ENCODE data around the gene TNNT1. TPM values are rescaled to one million over a fixed set of nuclear protein-coding genes. Genes with fewer than 3 reads are reported as not detected.
"Not testable (repeated sequence)": the region's sequence is repeated elsewhere in the genome, so short reads cannot be mapped to it uniquely, and the experiment has no call there.

TNNT1 gene, protein sequence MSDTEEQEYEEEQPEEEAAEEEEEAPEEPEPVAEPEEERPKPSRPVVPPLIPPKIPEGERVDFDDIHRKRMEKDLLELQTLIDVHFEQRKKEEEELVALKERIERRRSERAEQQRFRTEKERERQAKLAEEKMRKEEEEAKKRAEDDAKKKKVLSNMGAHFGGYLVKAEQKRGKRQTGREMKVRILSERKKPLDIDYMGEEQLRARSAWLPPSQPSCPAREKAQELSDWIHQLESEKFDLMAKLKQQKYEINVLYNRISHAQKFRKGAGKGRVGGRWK
- 32.5 and 42.4 TPM in 2 replicates for total RNA-seq (2014; rRNA removed; shearing (Covaris generic))

DNA sequence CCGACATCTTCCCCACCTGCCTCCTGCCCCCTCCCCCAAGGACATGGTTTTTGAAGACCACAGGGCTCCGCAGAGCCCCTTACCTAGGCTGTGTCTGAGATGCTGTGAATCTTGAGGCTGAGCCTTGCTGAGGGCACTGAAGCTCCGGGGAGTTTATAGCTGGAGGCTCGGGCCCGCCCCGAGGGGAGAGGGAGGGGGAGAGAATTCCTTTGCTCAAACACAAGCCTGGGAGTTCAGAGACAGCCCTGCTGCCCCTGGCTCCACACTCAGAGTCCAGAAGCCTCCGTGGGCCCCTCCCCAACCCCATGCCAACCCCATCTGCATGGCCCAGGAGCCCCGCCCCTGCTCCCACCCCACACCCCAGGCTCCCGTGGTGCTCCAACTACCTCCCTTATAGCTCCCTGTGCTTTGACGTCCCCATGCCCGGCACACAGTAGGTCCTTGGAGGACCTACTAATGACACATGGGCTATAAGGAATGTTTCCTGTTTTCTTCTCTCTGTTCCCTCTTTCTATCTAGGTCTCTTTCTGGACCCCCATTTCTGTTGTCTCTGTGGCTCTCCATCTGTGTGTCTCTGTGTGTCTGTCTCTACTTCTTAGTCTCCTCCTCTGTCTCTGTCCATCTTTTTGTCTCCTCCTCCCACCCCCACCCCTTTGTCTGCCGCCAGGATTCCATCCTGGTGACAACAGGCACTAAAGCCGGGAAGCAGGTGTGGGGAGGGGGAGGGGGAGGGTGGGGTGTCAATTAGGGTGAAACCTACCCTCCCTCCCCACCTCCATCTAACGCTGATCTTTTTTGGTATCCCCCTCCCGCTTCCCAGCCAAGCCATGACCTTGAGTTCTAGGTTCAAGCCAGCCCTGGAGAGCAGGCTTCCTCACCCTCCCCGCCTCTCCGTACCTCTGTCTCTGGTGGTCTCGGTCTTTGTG lies at the start of gene TNNT1:
Gene TNNT1, minus strand, starts transcription at position 129 of the 926 bp plus-strand sequence. CDS start 2,049 bp downstream, outside the sequence.
- no peak for DNase-seq (ENCODE audit: low read depth)

DNA sequence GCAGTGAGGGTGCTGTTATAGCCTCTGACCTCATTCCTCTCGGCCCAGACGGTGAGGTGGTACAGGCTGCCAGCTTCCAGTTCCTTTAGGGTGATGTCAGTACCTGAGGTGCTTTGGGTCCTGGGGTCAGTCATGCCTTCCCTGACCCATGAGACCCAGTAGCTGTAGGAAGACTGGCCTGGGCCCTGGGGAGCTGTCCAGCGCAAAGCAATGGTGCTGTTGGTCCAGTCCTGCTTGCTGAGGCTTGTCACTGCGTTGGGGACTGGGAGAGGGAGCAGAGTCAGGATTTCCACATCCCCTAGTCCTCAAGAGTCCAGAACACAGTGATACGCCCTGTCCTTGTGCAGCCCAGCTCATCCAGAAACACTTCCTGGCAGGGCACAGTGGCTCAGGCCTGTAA lies 49.6 kb upstream of the TNNT1 start:
- DNase-seq (ENCODE audit: low read depth) = no peak

DNA sequence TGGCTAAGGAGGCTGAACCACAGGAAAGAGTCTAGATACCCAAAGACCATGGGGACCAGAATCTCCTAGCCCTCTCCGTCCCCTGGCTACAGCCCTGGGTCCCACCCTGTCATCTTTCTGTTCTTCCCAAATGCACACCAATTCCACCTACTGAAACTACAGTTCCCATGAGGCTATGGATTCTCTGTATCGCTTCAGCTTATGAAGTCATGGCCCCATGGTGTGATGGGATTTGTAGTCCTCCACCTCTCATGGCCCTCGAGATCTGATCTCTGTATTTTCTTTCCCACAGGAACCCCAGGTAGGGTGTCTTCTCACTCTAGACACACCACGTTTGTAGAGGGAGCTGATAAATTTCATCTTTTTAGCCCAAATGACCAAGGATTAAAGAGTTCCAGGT lies 48.5 kb upstream of the TNNT1 start:
- peak; percentile 28 for DNase-seq (ENCODE audit: low read depth)

DNA sequence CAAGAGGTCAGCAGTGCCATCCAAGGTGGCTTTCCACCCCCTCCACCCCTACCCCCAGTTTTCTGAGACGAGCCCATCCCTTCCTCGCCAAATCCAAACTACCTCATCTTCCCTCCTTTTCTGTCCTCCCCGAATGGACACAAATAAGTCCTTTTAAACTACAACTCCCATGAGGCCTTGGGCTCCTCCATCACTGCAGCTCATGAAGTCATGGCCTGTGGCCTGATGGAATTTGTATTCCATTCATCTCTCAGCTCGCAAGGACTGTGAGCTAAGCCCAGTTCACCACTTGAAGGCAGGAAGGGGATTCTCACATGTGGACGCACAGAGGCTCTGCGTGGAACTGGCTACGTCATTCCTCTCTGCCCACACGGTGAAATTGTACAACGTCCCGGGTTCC lies 47.8 kb upstream of the TNNT1 start:
- DNase-seq (ENCODE audit: low read depth) = peak; percentile 23

DNA sequence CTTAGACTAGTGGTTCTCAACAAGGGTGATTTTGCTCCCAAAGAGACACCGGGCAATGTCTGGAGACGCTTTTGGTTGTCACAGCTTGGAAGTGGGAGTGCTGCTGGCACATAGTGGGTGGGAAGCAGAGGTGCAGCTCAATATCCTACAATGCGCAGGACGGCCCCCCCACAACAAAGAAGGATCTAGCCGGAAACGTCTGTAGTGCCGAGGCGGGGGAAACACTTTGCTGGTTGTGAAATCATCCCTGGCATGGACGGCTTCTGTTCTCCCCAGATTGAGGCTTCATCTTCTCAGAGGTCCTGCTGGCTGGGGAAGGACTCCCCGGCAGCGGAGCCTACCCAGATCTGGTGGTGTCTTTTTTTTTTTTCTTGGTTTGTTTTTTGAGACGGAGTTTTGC lies 44.5 kb upstream of the TNNT1 start:
- no peak for DNase-seq (ENCODE audit: low read depth)

DNA sequence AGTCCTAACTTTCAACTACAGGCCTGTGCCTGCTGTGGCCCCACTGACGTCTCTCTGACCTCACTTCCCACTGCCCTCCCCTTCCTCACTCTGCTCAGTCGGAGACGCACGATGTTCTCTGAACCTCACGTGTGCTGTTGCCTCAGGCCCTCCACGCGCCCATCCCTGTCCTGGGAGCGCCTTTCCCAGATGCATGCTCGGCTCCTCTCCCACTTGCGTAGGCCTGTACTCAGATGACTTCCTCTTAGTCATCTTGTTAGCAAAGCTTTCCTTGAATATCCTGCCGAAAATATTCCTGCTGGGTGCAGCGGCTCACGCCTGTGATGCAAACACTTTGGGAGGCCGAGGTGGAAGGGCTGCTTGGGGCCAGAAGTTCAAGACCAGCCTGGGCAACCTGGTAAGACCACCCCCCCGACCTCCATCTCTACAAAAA lies 40.4 kb upstream of the TNNT1 start:
- DNase-seq (ENCODE audit: low read depth) = peak; percentile 99

DNA sequence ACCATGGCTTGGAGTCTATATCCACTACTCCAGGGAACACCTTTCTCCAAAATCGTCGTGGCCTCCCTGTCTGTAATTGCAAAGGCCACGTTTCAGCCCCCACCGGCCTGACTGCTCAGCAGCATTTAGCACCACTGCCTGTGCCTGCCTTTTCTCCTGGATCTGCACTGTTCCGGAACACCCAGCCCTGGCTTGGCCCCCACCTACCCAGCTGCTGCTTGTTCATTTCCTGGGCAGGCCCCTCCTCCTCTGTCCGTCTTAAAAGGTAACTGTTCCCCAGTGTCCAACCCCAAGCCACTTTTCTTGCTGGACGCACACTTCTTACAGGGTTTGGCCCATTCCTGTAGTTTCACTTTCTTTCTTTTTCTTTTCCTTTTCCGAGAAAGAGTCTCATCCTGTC lies 39.6 kb upstream of the TNNT1 start:
- no peak for DNase-seq (ENCODE audit: low read depth)

DNA sequence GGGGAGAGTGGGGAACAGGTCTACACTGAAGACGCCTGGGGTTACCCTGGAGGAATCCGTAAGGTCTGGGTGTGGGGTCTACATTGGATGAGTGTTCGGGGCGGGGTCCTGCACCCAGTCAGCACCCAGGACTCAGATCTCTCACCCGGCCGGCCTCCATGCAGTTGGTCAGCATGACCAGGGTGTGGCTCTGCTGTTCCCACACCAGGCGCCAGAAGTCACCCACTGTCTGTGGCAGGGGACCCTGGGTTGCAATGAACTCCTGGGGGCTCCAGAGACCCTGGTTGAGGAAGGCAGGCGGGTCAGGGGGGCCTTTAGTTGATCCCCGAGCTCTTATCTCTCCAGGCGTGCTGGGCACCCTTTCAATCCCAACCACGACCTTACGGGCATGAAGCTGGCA lies 37.1 kb upstream of the TNNT1 start:
- DNase-seq (ENCODE audit: low read depth) = no peak

DNA sequence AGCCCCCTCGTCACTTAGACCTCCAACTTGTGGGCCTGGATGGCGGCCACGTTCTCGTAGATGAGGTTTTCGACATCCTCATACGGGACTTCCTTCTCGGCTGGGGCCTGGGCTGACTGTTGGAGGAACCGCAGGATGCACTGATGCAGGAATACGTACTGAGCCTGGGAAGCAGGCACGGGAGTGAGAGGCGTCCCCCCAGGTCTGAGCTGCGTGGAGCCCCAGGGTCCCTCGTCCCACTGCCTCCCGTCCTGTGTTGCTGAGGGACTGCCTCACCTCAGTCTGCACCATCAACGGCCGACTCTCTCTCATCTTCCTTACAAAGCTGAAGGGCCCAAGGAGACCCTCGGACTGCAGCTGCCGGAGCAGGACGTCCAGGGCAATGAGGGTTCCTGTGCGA lies 32.7 kb upstream of the TNNT1 start:
- DNase-seq (ENCODE audit: low read depth) = no peak

DNA sequence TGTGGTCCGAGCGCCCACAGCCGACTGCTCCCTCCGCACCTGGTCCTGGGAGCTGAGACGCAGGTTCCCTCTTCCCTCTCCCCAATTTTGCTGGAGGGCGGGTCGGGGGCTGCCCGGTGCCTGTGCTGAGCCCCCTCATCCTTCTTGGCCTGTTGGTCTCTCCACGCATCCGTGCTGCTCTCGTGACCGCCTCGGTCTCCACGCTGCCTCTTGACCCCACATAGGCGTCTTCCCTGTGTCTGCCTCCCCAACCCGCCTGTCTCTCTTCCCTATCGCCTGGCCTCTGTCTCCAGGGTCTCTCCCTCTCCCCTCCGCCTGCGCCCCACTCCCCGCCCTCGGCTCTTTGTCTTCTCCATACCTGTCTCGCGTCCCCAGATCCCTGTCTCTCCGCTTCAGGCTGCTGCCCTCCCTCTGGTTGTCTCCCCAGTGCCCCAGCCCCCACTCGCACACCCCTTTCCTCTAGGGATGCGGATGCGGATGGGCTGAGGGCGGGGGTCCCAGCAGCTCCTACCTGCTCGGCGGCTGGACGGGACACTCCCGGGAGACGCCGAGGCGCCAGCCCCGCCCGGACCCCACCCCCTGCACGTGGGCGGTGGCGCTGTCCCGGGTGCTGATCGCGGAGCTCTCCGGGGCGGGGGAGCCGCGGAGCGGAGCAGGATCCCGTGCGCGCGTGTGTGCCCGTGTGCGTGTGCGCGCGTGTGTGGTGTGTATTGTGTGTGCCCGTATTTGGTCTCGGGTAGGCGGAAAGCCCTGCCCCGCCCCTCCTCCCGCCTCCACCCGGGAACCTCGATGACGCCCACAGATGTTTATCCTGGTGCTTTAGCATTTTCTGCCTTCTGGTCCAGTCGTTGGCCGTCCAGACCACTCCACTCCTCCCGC lies 30.8 kb upstream of the TNNT1 start, which contains the start of gene SYT5:
Gene SYT5, minus strand, starts transcription at position 684 of the 879 bp plus-strand sequence. CDS start 1,248 bp downstream, outside the sequence.
- peak; percentile 35 for DNase-seq (ENCODE audit: low read depth)

DNA sequence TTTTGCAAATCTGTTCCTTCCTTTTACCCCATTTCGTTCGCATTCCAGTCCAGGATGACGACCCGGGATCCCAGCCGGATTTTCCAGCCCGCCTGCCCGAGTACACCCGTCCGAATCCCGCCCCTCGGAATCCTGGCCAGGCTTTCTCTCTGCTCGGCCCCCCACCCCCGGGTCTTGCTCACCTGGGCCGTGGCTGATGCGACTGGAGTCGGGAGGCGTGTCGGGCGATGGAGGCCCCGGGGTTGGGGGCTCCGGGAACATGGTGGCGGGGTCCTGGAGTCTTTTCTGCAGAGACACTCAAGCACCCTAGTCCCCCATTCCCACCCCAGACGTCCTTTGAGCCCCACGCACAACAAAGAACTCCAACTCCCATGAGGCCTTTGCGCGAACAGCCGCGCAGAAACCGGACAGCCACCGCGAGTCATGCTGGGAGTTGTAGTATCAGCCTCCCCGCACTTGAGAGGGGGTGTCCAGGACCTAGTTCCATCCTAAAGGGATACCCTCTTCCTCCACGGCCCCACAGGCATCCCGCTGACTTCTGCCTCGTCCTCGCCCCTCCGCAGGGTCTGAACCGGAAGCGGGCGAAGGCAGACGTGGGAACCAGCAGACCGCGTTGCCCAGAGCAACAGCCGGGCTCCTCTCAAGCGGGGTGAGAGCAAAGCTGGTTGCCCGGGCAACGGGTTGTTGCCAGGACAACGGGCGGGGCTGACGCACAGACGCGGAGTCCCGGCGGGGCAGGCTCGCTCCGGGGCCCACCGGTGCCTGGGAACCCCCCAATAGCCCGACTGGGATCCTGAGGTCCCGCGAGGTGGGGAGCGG lies 30.0 kb upstream of the TNNT1 start:
- peak; percentile 87 for DNase-seq (ENCODE audit: low read depth)

DNA sequence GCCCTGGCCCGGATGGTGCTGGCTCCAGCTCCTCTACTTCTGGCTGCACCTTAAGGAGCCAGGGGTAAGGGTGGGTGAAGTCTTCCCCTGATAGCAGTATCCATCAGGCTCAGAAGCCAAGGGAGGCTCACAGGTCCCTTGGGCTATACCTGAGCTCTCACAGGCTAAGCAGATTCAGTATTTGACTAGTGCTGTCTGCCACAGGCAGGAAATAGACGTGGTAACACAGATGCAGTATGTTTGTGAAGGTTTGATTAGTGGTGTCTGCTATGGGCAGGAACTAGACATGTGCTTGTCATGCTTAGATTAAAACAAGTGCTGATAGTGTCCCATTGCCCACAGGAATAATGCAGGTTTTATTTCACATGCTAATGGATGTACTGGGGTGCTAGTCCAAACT lies 27.1 kb upstream of the TNNT1 start:
- DNase-seq (ENCODE audit: low read depth) = no peak

DNA sequence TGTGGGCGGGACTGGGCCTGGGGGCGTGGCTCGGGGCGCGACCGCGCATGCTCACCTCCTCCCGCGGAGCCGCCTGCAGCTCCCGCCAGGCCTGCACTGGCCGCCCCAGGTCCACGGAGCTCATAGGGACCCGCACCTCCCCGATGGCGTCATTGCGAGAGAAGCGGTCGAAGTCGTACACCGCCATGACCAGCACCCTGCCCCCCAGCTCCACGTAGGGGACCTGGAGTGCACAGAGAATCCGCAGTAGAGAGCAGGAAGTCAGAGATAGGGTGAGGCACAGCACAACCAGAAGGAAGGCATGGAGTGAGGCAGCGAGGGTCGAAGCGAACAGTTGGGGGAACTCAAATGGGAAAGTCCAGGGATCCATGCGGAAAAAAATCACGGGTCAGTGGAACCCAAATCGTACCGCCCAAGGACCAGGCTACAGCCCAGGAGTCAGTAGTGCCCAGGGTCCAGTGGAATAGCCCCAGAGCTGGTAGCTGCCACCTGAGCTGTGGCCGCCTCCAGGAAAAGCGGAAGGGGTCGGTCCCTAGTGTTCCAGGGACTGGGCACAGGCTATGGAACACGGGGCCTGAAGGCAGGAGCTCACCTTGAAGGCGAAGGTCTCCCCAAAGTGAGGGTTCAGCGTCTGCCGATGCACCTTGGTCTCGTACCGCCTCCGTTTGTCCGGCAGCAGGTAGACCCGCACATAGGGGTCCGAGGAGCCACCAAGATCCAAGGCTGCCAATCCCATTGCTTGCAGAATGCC lies 26.3 kb upstream of the TNNT1 start:
- no peak for DNase-seq (ENCODE audit: low read depth)

DNA sequence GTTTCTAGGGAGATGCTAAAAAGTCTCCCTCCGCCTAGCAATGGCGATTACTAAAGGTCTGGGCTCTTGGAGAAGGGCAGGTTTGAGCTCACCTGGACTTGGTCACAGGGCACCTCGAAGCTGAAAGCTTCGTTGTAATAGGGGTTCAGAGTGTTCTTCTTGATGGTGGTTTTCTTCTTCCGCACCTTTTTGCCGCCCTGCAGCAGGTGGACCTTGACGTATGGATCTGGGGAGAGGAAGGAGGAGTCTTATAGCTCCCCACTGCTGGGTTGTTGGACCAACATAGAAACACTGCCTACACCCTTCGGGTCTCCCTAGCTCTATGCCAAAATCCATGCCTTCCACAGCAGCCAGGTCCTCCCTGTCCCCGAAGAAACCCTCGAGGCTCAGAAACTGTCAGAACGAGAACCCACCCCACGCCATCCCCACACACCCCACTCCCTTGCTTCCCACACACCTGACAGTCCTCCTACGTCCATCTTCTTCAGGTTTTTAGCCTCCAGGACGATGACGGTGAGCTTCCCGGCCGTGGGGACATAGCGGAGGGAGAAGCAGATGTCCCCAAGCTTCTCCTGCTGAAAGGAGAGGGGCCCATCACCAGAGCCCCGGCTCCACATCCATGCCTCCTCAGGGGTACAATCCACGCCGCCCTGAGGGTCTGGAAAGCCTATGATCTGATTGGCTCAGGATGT lies 25.6 kb upstream of the TNNT1 start:
- no peak for DNase-seq (ENCODE audit: low read depth)

DNA sequence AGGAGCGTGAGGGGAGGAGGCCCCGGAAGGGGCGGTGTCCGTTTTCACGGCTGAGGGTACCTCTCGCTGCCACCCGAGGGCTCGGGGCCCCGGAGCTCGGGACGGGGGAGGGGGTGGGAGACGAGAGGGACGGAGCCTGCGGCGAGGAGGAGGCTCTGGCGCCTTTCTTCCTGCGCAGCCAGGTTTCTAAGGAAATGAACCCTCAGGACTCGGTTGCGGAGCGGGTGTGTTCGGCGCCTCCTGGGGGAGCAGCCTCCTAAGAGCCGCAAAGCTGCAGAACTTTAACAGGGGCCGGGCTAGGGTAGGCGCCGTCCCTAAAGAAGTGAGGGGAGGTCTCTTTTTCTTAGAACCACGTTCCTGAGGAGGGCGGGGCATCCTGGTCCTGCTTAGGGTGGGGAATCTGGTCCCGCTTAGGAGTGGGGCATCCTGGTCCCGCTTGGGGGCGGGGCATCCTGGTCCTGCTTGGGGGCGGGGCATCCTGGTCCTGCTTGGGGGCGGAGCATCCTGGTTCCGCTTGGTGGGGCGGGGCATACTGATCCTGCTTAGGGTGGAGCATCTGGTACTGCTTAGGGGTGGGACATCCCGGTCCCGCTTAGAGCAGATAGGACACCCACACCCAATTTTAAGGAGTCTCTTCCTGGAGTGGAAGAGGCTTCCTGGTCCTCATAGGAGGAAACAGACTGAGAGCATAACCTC lies 24.9 kb upstream of the TNNT1 start:
- peak; percentile 89 for DNase-seq (ENCODE audit: low read depth)

DNA sequence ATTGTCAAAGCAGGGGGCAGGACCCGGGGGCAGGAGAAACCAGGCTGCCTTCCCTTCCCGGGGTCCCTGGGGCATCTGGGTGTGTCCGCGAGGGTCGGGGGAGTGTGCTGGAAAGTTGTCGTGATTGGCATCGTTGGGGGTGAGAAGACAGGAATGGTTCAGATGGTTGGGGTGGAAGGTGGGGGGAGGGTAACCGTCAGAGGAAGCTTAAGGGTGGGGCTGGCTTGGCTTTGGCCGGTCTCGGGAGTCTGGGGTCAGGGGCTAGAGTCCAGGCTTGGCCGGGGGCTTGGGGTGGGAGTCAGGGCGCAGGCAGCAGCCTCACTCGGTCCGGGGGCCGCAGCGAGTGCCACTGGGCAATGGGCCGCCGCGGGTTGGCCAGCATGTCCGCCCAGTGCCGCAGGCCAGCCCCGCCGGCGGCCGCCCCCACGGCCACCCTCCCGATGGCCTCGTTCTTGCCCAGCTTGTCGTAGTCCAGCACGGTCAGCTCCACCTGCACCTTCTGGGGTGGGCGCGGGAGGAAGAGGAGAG lies 24.2 kb upstream of the TNNT1 start:
- DNase-seq (ENCODE audit: low read depth) = no peak

DNA sequence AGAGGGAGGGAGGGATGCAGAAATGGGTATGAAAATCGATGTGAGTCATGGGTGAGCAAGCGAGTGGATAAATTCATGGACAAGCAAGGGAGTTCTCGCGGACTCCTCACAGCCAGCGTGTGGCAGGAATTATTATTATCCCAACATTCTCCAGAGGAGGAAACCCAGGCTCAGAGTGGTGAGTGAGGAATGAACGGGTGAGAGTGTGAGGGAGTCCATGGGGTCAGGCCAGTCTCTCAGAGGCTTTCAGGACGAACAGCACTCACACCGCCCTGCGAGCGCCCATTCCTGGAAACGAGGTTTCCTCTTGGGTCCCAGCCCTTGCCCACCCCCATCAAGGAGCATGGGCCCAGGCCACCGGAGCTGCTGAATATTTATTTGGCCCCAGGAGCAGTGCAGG lies 23.7 kb upstream of the TNNT1 start:
- DNase-seq (ENCODE audit: low read depth) = peak; percentile 68

DNA sequence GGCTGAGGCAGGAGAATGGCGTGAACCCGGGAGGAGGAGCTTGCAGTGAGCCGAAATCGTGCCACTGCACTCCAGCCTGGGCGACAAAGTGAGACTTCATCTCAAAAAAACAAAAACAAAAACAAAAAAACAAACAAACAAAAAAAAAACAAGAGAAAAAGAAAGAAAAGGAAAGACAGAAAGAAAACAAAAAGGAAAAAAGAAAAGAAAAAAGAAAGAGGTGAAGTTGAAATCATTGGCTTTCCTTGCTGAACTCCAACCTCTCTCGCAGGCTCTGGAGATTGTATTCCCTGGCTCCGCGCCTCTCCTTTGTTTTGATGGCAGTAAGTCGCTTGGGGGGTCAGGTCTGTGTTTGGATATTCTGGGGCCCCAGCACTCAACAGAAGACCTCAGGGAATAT lies 23.3 kb upstream of the TNNT1 start:
- DNase-seq (ENCODE audit: low read depth) = not testable (repeated sequence)

DNA sequence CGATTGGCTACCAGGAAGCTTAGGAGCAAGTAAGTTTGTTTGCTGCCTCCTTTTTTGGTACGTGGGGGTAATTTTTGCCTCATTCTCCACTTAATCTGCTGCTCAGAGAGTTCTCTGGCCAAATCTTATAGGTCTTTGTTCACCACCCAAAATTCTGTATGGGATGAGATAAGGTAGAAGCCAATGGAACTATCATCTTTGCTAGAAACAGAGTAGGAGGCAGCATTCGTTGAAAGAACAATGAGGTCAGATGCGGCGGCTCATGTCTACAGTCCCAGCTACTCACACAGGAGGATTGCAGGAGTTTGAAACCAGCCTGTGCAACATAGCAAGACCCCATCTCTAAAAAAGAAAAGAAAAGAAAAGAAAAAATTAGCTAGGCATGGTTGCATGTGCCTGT lies 22.4 kb upstream of the TNNT1 start:
- no peak for DNase-seq (ENCODE audit: low read depth)
